ENCODE results near the gene CEP170B. TPM values are rescaled to one million over a fixed set of nuclear protein-coding genes. Genes with fewer than 3 reads are reported as not detected.

Gene CEP170B
- total and polyA plus RNA-seq, 3 donors from 2014 or later: 33.9 to 79.7 (median 73.9) TPM

GRCh38 chr14:104819361-104819781 is 45.7 kb upstream of the CEP170B start:
- H3K27ac ChIP-seq: no peak overlapping the region
- DNase-seq: peak; percentile 12
- TF ChIP-seq CTCF (IDR thresholded peaks at IDR 0.05) (no peak), POLR2A (IDR thresholded peaks at IDR 0.05) (no peak)
- intact Hi-C loops (cut with DNase I; ENCODE audit: low total_unique reads): no loop called here
- H3K9me3 ChIP-seq: no peaks in the 10 kb centered on the region
- no peak overlapping the region for H3K4me3 ChIP-seq
- 85 to 92% methylated on average over 6 to 12 of the region's 12 CpGs for WGBS, 2 donors
- H3K36me3 ChIP-seq (ENCODE audit: low read depth, missing control alignments): no peaks in the 10 kb centered on the region
- H3K27me3 ChIP-seq: no peaks in the 10 kb centered on the region
- H3K4me1 ChIP-seq: no peaks in the 10 kb centered on the region

- intact Hi-C loops (cut with DNase I; ENCODE audit: low total_unique reads): no loop called here
- no peaks in the 10 kb centered on the region for H3K9me3 ChIP-seq
- no peaks in the 10 kb centered on the region for H3K27me3 ChIP-seq
- peaks cover 1% of the 10 kb centered on the region for H3K4me1 ChIP-seq
- no peak overlapping the region for H3K27ac ChIP-seq
- DNase-seq: peak; percentile 77
- H3K36me3 ChIP-seq (ENCODE audit: low read depth, missing control alignments): no peaks in the 10 kb centered on the region
- 31 to 45% methylated on average over 18 to 22 of the region's 22 CpGs for WGBS, 2 donors
- no peak overlapping the region for H3K4me3 ChIP-seq
- TF ChIP-seq POLR2A (IDR thresholded peaks at IDR 0.05) (no peak), CTCF (IDR thresholded peaks at IDR 0.05) (peak in 2 of 3 experiments; percentile 40 to 46)
Measured at GRCh38 chr14:104820669-104821228, 44.3 kb upstream of the CEP170B start.

GRCh38 chr14:104821229-104821945 is 43.7 kb upstream of the CEP170B start:
- Histone ChIP-seq H3K9me3 (no peaks in the 10 kb centered on the region), H3K27ac (no peak overlapping the region), H3K4me1 (peaks cover 6% of the 10 kb centered on the region), H3K27me3 (no peaks in the 10 kb centered on the region), H3K36me3 (ENCODE audit: low read depth, missing control alignments) (no peaks in the 10 kb centered on the region), H3K4me3 (no peak overlapping the region)
- 85 to 90% methylated on average over 9 to 23 of the region's 23 CpGs for WGBS, 2 donors
- intact Hi-C loops (cut with DNase I; ENCODE audit: low total_unique reads): no loop called here
- DNase-seq: peak; percentile 7
- TF ChIP-seq POLR2A (IDR thresholded peaks at IDR 0.05) (no peak), CTCF (IDR thresholded peaks at IDR 0.05) (no peak)

- H3K27me3 ChIP-seq: no peaks in the 10 kb centered on the region
- H3K36me3 ChIP-seq (ENCODE audit: low read depth, missing control alignments): no peaks in the 10 kb centered on the region
- DNase-seq: no peak
- H3K4me1 ChIP-seq: peaks cover 7% of the 10 kb centered on the region
- no peak overlapping the region for H3K27ac ChIP-seq
- H3K4me3 ChIP-seq: no peak overlapping the region
- intact Hi-C loops (cut with DNase I; ENCODE audit: low total_unique reads): no loop called here
- WGBS, 2 donors: 88 to 93% methylated on average over 10 to 27 of the region's 27 CpGs
- TF ChIP-seq POLR2A (IDR thresholded peaks at IDR 0.05) (no peak), CTCF (IDR thresholded peaks at IDR 0.05) (no peak)
- H3K9me3 ChIP-seq: no peaks in the 10 kb centered on the region
Measured at GRCh38 chr14:104821971-104822608, 43.0 kb upstream of the CEP170B start.

Data from testis (tissue), 3 donors.